Measurements from ENCODE around the gene WFIKKN2.

WFIKKN2 gene

GRCh38 chr17:50805486-50805885, 29.9 kb upstream of the WFIKKN2 start:
- no peaks in the 10 kb centered on the region for H3K9me3 ChIP-seq (ENCODE audit: low read depth, low read length)
- H3K4me3 ChIP-seq, result no peak overlapping the region
- H3K9ac ChIP-seq (ENCODE audit: insufficient read length), result no peak overlapping the region
- TF ChIP-seq EZH2 (IDR thresholded peaks at IDR 0.05) (no peak), POLR2AphosphoS5 (IDR thresholded peaks at IDR 0.05; ENCODE audit: borderline replicate concordance, low read depth, low read length) (no peak), FOXP2 (optimal IDR thresholded peaks at IDR 0.05; ENCODE audit: control extremely low read depth, extremely low read length, insufficient read depth) (no peak)
- H3K27ac ChIP-seq, result no peak overlapping the region
- H3K36me3 ChIP-seq (ENCODE audit: insufficient read depth, low read length), result no peaks in the 10 kb centered on the region
- DNase-seq (ENCODE audit: low read depth, low spot score), result no peak

DNA sequence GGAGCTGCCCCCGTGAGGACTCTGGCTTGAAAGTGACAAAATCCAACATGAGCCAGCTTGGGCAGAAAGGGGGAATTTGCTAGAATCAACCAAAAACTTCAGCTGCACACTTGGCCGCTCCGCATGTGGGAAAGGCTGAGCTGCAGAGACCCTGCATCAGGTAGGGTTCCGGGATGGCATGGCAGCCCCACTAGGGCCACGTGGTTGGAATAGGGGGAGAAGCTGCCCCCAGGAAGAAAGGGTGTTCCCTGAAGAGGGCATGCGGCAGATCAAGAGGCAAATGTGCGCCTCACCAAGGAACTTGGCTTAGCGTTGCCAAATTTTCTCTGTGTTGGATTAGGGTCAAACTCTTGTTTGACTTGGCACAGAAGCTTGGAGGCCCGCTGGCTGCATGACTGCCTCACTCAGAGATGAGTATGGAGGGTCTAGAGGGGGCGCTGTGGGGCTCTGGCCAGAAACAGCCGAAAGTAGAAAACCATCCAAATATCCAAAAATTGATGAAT, 29.2 kb upstream of the WFIKKN2 start:
- H3K27ac ChIP-seq, result no peak overlapping the region
- DNase-seq (ENCODE audit: low read depth, low spot score), result no peak
- H3K36me3 ChIP-seq (ENCODE audit: insufficient read depth, low read length), result no peaks in the 10 kb centered on the region
- H3K9ac ChIP-seq (ENCODE audit: insufficient read length), result no peak overlapping the region
- no peak overlapping the region for H3K4me3 ChIP-seq
- no peak for TF ChIP-seq EZH2 (IDR thresholded peaks at IDR 0.05)
- no peak for TF ChIP-seq FOXP2 (optimal IDR thresholded peaks at IDR 0.05; ENCODE audit: control extremely low read depth, extremely low read length, insufficient read depth)
- TF ChIP-seq POLR2AphosphoS5 (IDR thresholded peaks at IDR 0.05; ENCODE audit: borderline replicate concordance, low read depth, low read length), result no peak
- no peaks in the 10 kb centered on the region for H3K9me3 ChIP-seq (ENCODE audit: low read depth, low read length)

GRCh38 chr17:50807009-50807408, 28.4 kb upstream of the WFIKKN2 start:
- Histone ChIP-seq H3K9ac (ENCODE audit: insufficient read length) (no peak overlapping the region), H3K4me3 (no peak overlapping the region), H3K9me3 (ENCODE audit: low read depth, low read length) (no peaks in the 10 kb centered on the region), H3K36me3 (ENCODE audit: insufficient read depth, low read length) (no peaks in the 10 kb centered on the region), H3K27ac (no peak overlapping the region)
- no peak for TF ChIP-seq EZH2 (IDR thresholded peaks at IDR 0.05)
- TF ChIP-seq FOXP2 (optimal IDR thresholded peaks at IDR 0.05; ENCODE audit: control extremely low read depth, extremely low read length, insufficient read depth), result no peak
- TF ChIP-seq POLR2AphosphoS5 (IDR thresholded peaks at IDR 0.05; ENCODE audit: borderline replicate concordance, low read depth, low read length), result no peak
- no peak for DNase-seq (ENCODE audit: low read depth, low spot score)

DNA sequence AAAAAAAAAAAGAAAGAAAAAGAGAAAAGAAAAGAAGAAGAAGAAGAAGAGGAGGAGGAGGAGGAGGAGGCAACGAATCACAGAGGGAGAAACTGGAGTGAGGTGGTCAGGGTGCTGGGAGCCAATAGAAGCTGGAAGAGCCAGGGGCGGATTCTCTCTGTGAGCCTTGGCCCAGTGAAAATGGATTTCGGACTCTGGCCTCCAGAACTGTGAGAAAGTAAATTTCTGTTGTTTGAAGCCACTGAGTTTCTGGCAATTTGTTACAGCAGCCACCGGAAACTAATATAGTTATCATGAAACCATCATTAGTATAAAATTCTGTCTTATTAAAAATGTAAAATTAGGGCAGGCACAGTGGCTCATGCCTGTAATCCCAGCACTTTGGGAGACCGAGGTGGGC, 27.7 kb upstream of the WFIKKN2 start:
- DNase-seq (ENCODE audit: low read depth, low spot score), result no peak
- Histone ChIP-seq H3K27ac (no peak overlapping the region), H3K9me3 (ENCODE audit: low read depth, low read length) (no peaks in the 10 kb centered on the region), H3K9ac (ENCODE audit: insufficient read length) (no peak overlapping the region), H3K36me3 (ENCODE audit: insufficient read depth, low read length) (no peaks in the 10 kb centered on the region), H3K4me3 (no peak overlapping the region)
- TF ChIP-seq EZH2 (IDR thresholded peaks at IDR 0.05), result no peak
- no peak for TF ChIP-seq FOXP2 (optimal IDR thresholded peaks at IDR 0.05; ENCODE audit: control extremely low read depth, extremely low read length, insufficient read depth)
- TF ChIP-seq POLR2AphosphoS5 (IDR thresholded peaks at IDR 0.05; ENCODE audit: borderline replicate concordance, low read depth, low read length), result no peak

GRCh38 chr17:50808413-50808812, 27.0 kb upstream of the WFIKKN2 start:
- no peak overlapping the region for H3K4me3 ChIP-seq
- TF ChIP-seq POLR2AphosphoS5 (IDR thresholded peaks at IDR 0.05; ENCODE audit: borderline replicate concordance, low read depth, low read length) (no peak), FOXP2 (optimal IDR thresholded peaks at IDR 0.05; ENCODE audit: control extremely low read depth, extremely low read length, insufficient read depth) (no peak), EZH2 (IDR thresholded peaks at IDR 0.05) (no peak)
- no peaks in the 10 kb centered on the region for H3K36me3 ChIP-seq (ENCODE audit: insufficient read depth, low read length)
- no peak overlapping the region for H3K9ac ChIP-seq (ENCODE audit: insufficient read length)
- DNase-seq (ENCODE audit: low read depth, low spot score), result no peak
- H3K27ac ChIP-seq, result no peak overlapping the region
- H3K9me3 ChIP-seq (ENCODE audit: low read depth, low read length), result no peaks in the 10 kb centered on the region

- DNase-seq (ENCODE audit: low read depth, low spot score), result no peak
- no peaks in the 10 kb centered on the region for H3K9me3 ChIP-seq (ENCODE audit: low read depth, low read length)
Measured at GRCh38 chr17:50808888-50809287, 26.5 kb upstream of the WFIKKN2 start.

GRCh38 chr17:50813583-50813982, 21.8 kb upstream of the WFIKKN2 start:
- H3K4me3 ChIP-seq, result no peak overlapping the region
- no peak overlapping the region for H3K9ac ChIP-seq (ENCODE audit: insufficient read length)
- H3K9me3 ChIP-seq (ENCODE audit: low read depth, low read length), result no peaks in the 10 kb centered on the region
- TF ChIP-seq EZH2 (IDR thresholded peaks at IDR 0.05) (no peak), FOXP2 (optimal IDR thresholded peaks at IDR 0.05; ENCODE audit: control extremely low read depth, extremely low read length, insufficient read depth) (no peak), POLR2AphosphoS5 (IDR thresholded peaks at IDR 0.05; ENCODE audit: borderline replicate concordance, low read depth, low read length) (no peak)
- no peak overlapping the region for H3K27ac ChIP-seq
- H3K36me3 ChIP-seq (ENCODE audit: insufficient read depth, low read length), result no peaks in the 10 kb centered on the region
- no peak for DNase-seq (ENCODE audit: low read depth, low spot score)

More at GRCh38 chr17:50808888-50809287, 26.5 kb upstream of the WFIKKN2 start:
- Histone ChIP-seq H3K27ac (no peak overlapping the region), H3K4me3 (no peak overlapping the region), H3K36me3 (ENCODE audit: insufficient read depth, low read length) (no peaks in the 10 kb centered on the region), H3K9ac (ENCODE audit: insufficient read length) (no peak overlapping the region)
- no peak for TF ChIP-seq POLR2AphosphoS5 (IDR thresholded peaks at IDR 0.05; ENCODE audit: borderline replicate concordance, low read depth, low read length)
- no peak for TF ChIP-seq EZH2 (IDR thresholded peaks at IDR 0.05)
- TF ChIP-seq FOXP2 (optimal IDR thresholded peaks at IDR 0.05; ENCODE audit: control extremely low read depth, extremely low read length, insufficient read depth), result no peak

DNA sequence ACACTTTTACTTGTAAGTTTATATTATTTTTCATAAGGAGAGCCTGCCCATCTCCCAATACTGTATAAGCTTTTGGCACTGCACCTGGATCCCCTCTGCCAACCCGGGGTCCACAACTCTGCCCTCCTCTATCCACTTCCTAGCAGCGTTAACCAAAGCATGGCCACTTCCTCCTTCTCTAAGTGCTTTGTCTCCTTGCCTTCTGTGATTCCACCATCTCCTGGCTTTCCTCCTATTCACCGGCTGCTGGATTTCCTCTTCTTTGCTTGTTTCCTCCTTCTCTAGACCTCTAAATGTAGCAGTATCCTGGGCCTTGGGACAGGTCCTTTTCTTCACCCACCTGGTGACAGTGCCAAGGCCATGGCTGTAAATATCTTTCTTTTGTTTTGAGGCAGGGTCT, 20.0 kb upstream of the WFIKKN2 start:
- no peaks in the 10 kb centered on the region for H3K9me3 ChIP-seq (ENCODE audit: low read depth, low read length)
- no peak overlapping the region for H3K9ac ChIP-seq (ENCODE audit: insufficient read length)
- no peaks in the 10 kb centered on the region for H3K36me3 ChIP-seq (ENCODE audit: insufficient read depth, low read length)
- DNase-seq (ENCODE audit: low read depth, low spot score), result no peak
- H3K4me3 ChIP-seq, result no peak overlapping the region
- TF ChIP-seq EZH2 (IDR thresholded peaks at IDR 0.05), result no peak
- TF ChIP-seq FOXP2 (optimal IDR thresholded peaks at IDR 0.05; ENCODE audit: control extremely low read depth, extremely low read length, insufficient read depth), result no peak
- no peak for TF ChIP-seq POLR2AphosphoS5 (IDR thresholded peaks at IDR 0.05; ENCODE audit: borderline replicate concordance, low read depth, low read length)
- H3K27ac ChIP-seq, result no peak overlapping the region

DNA sequence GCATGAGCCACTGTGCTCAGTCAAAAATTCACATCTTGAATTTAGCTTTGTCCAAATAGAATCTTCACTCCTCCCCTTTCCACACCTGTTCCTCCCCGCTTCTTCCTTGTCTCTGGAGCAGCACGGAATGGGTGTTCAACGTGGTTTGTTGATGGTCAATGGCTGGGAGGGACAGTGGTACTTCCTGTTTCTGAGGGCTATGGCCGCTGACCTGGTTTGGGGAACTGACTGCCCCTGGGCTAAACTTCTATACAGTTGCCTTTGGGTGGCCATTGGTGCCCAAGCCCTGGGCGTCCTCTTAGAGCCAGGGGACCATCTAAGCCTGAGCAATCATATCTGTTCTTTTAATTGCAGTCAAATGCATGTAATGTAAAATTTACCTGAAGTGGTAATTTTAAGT, 19.1 kb upstream of the WFIKKN2 start:
- TF ChIP-seq EZH2 (IDR thresholded peaks at IDR 0.05), result no peak
- no peak for TF ChIP-seq FOXP2 (optimal IDR thresholded peaks at IDR 0.05; ENCODE audit: control extremely low read depth, extremely low read length, insufficient read depth)
- TF ChIP-seq POLR2AphosphoS5 (IDR thresholded peaks at IDR 0.05; ENCODE audit: borderline replicate concordance, low read depth, low read length), result no peak
- Histone ChIP-seq H3K9me3 (ENCODE audit: low read depth, low read length) (no peaks in the 10 kb centered on the region), H3K4me3 (no peak overlapping the region), H3K27ac (no peak overlapping the region), H3K9ac (ENCODE audit: insufficient read length) (no peak overlapping the region), H3K36me3 (ENCODE audit: insufficient read depth, low read length) (no peaks in the 10 kb centered on the region)
- no peak for DNase-seq (ENCODE audit: low read depth, low spot score)

Measured in SK-N-MC (cell line).